AG20443 (cell line): ENCODE data around the gene GNA12.

Experiments used
- DNase-seq: peaks from one replicate; pipeline ENCODE4 v3.0.0; 2012; ENCODE audit warnings: low spot score, mixed read lengths

GNA12 gene

GRCh38 chr7:2775785-2776184, 68.3 kb downstream of the GNA12 start:
- DNase-seq = no peak

GRCh38 chr7:2775376-2775775, 68.7 kb downstream of the GNA12 start:
- DNase-seq = no peak

GRCh38 chr7:2774935-2775334, 69.2 kb downstream of the GNA12 start:
- DNase-seq = no peak

DNA sequence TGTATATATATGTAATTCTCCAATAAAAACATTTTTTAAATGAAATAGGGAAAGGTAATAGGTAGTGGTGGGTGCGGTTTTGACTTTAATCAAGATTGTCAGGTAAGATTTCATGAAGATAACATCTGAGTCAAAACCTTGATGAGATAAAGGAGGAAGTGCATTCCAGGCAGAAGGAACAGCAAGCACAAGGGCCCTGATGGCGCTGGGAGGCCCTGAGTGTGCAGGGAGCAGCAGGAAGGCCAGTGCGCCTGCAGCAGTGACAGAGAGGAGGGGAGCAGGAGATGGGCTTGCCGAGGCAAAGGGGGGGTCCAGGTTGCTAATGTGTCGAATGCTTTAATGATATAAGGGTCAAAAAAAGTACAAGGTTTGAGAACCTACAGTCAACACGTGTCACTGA, 69.8 kb downstream of the GNA12 start:
- no peak for DNase-seq

- DNase-seq = no peak
Measured at GRCh38 chr7:2773608-2774007, 70.5 kb downstream of the GNA12 start.

GRCh38 chr7:2771274-2771731, 72.8 kb downstream of the GNA12 start:
- DNase-seq = no peak

DNA sequence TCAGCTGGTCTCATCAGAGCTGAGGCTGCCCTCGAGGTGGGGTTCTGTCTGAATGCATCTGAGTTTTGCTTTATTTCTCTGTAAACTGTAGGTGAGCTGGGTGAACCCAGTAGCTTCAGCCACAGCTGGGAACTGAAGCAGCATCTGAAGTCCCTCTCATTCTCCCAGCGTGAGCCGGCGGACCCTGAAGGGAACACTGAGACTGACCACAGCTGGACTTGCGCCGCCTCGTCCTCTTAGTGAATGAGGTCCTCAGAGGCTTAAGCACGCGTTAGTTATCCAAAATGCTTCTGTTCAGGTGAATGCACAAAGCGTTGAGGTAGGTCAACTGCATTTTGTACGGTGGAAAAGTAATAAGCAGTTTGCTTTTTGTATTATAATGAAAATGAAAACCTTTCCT, 79.5 kb downstream of the GNA12 start:
- DNase-seq = no peak

GRCh38 chr7:2763597-2763996, 80.5 kb downstream of the GNA12 start:
- no peak for DNase-seq

DNA sequence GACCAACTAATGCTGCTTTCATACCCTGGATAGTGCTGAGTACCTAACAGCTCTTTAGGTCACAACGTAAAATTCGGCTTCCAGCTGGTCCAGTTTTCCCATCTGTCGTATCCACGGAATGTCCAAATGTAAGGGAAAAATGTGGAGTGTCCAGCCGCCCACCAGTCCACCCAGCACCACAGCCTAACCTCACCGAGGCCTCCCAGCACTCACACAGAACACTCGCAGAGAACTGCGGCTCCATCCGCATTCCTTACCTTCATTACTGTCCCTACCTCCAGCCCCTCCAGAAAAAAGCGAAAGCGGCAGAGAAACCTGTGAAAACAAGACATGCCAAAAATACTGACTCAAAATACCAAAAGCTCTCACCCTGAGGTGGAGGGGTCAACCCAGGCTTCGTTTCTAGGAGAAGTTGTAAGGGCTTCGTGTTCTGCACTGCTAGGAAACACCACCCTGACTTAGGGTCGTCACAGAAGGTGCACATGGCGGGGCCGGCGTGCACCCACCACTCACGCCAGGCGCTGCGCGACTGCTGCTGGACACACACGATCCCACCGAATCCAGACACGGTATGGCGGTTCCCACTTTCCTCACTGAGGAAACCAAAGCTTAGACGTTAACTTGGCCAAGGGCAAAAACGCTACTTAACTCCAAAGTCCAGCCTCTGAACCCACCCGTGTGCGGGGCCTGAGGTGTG, 82.2 kb downstream of the GNA12 start:
- no peak for DNase-seq

DNA sequence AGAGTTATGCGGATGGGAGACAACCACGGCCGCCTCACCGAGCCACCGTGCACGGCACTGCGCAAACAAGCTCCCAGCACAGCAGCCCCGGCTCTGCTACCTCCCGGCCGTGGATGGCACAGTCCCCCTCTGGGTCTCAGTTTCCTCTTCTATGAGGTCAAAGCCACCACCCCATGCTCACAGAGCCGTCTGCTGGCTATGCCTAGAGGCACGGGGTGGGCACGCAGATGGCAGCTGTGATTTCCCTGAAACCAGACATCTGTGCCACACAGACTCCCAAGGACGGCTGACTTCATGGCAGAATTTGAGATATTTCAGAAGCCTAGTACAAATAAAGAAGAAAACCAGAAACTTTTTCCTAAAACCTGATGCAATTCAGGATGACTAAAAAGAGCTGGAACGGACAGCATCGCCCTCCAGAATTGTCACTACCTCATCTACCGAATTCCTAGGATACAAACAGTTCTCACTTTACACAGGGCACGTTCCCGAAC, 82.9 kb downstream of the GNA12 start:
- DNase-seq = peak; percentile 21

DNA sequence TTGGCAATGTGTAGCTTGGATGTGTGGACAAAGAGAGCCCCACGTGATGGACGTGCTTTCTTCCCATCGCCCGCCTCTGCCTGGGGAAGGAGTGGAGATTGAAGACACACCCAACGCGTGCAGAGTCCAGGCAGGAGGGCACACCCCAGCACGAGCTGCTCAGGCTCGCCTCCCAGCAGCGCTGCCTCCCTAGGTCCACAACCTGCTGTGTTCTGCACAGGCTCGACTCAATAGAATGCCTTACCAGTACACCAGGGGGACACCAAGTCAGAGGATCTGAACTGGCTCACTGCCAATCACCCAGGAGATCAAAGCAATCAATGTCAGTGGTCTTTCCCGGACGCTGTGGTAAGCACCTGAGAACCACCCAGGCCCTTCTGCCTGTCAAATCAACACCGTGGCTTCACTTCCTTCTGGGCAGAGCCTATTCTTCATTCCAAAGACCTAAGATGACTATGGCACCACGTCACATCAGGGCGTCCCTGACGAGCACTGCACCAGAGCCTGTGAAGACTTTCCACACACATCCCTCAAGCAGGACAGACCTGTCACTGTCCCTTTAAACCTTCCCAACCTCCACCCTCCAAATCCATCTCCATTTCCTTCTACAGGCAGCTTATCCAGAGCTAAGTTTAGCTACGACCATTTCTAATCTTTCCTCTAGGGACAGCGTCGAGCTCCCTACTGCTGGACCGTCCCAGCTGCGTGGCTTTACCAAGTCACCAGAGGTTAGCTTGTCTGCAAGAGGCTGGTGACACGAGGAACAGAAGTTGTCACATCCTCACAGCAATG, 83.8 kb downstream of the GNA12 start:
- DNase-seq = peak; percentile 71

- DNase-seq = no peak
Measured at GRCh38 chr7:2759736-2760097, 84.4 kb downstream of the GNA12 start.

DNA sequence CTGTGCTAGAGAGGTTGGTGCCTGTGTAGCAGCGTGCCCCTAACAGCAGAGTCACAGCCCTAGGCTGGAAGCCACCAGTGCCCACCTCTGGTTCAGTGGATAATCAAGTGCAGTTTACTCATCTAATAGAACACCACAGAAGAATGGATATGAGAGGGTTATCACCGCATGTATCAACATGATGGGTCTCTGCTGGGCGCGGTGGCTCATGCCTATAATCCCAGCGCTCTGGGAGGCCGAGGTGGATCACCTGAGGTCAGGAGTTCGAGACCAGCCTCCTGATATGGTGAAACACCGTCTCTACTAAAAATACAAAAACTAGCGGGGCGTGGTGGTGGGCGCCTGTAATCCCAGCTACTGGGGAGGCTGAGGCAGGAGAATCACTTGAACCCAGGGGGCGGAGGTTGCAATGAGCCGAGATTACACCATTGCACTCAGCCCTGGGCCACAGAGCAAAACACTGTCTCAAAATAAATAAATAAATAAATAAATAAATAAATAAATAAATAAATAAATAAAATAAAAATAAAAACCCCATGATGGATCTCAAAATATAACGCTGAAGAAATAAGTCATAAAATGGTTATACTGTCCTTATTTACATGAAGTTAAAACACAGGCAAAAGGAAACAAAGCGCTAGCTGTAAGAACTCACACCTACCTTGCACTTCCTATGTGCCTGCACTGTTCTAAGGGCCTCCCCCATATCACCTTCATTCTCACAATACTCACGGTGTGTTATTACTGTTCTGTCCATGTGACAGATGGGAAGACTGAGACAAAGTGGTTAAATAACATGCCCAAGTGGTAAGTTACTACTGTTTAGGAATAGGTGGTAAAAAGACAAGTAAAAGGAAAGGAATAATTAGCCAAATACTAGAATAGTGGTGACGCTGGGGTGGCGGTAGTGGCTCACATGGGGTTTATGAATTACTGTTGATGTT, 85.2 kb downstream of the GNA12 start:
- no peak for DNase-seq

- peak; percentile 86 for DNase-seq
Measured at GRCh38 chr7:2757904-2758672, 86.0 kb downstream of the GNA12 start.

DNA sequence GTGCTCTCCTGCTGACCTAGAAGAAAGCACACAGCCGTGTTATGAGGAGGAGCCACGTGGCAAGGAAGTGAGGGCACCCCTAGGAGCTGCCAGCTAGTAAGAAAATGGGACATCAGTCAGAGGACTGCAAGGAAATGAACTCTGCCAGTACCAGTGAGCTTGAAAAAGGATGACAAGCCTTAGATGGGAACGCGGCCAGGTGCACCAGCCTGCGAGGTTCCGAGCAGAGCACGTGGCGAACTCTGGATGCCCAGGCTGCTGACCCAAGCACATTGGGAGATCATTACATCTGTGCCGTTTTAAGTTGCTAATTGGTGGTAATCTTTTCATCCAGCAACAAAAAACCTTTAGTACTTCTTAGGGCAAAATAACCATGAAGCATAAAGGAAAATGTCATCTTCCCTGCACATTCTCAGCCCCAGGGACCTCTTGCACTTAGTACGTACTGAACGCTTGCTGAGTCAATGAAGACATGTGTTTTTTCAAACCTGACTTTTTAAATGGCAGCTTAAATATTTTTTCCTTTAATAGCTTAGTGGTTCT, 86.7 kb downstream of the GNA12 start:
- peak; percentile 44 for DNase-seq

DNA sequence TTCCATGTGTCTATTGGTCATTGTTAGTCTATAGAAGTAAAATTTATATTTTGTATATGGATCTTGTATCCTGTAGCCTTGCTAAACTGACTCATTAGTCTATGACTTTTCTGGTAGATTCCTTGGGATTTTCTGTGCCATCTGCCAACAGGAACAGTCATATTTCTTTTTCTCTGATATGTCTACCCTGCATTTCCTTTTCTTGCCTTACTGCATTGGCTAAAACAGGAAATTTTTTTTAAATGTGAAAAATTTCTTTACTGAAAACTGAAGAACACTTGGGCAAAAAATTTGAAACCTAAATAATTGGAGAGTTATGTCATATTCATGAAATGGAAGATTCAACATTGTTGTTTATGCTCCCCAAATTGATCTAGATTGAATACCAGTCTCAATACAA, 88.6 kb downstream of the GNA12 start:
- DNase-seq = no peak

DNA sequence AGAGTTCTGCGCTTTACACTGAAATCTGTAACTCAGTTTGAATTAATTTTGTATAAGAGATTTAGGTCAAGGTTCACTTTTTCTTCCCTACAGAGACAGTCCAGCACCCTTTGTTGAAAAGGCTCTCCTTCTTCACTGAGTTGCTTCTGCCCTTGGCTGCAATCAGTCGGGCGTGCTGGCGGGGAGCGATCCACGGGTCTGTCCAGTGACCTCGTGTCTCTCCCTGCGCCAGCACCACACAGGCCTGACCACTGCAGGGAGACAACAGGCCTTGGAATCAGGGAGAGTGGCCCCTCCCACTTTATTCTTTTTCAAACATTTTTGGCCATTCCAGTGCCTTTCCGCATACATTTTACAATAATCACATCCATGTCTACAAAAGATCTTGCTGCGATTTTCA, 89.2 kb downstream of the GNA12 start:
- DNase-seq = no peak

DNA sequence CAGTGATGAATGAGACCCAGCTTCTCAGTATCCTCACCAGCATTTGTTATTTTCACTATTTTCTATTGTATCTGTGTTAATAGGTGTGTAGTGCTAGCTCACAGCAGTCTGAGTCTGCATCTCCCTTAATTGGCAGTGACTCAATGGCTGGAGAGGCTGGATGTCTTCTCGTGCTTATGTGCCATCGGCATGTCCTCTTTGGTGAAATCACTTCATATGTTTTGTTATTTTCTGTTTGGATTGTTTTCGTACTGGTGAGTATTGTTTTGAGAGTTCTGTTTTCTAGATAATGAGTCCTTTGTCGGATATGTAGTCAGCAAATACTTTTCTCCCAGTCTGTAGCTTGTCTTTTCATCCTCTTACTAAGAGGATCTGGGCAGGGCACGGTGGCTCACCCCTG, 90.0 kb downstream of the GNA12 start:
- no peak for DNase-seq

DNA sequence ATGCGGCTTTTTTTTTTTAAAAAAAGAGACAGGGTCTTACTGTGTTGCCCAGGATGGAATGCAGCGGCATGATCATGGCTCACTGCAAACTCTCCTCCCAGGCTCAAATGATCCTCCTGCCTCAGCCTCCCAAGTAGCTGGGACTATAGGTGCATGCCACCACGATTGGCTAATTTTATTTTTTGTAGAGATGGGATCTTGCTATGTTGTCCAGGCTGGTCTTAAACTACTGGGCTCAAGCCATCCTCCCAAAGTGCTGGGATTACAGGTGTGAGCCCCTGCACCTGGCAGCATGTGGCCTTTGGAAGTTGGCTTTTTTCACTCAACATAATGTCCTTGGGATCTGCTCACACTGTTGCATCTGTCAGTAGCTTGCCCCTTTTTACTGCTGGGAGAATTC, 91.0 kb downstream of the GNA12 start:
- no peak for DNase-seq

DNA sequence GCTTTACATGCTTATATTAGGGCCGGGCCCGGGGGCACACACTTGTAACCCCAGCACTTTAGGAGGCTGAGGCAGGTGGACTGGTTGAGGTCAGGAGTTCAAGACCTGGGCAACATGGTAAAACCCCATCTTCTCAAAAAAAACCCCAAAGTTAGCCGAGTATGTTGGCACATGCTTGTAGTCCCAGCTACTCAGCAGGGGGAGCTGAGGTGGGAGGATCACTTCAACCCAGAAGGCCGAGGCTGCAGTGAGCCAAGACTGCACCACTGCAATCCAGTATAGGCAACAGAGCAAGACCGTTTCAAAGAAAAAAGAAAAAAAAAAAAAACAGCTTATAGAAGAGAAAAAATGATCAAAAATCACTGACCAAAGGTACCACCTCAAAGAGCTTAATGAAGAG, 93.0 kb downstream of the GNA12 start:
- no peak for DNase-seq

- no peak for DNase-seq
Measured at GRCh38 chr7:2750004-2750407, 94.1 kb downstream of the GNA12 start.
